GM15510 (cell line): Measurements from ENCODE around the gene PLCB3.
A peak's percentile ranks its signal among the peaks of the same experiment; 100 is the strongest.

Source experiments
- POLR2A ChIP-seq: IDR thresholded peaks from 3 replicates; pipeline ENCODE4 v1.6.1; 2011; ENCODE audit warnings: borderline replicate concordance; ENCODE audit not compliant: insufficient read length; ENCODE audit errors: extremely low read depth

PLCB3 gene

GRCh38 chr11:64303109-64304031, 52.0 kb downstream of the PLCB3 start:
- TF ChIP-seq POLR2A = no peak

GRCh38 chr11:64304032-64304315, 52.6 kb downstream of the PLCB3 start:
- TF ChIP-seq POLR2A = no peak

GRCh38 chr11:64304316-64305072, 53.2 kb downstream of the PLCB3 start:
- TF ChIP-seq POLR2A = peak; percentile 71

- TF ChIP-seq POLR2A = peak; percentile 73
Measured at GRCh38 chr11:64305075-64305690, 53.9 kb downstream of the PLCB3 start, which contains the start of gene ESRRA. Gene ESRRA, plus strand, starts transcription at chr11:64305524. Its CDS starts 1,656 bp downstream, at chr11:64307180.

- peak; percentile 34 for TF ChIP-seq POLR2A
Measured at GRCh38 chr11:64305691-64306562, 54.6 kb downstream of the PLCB3 start.

- no peak for TF ChIP-seq POLR2A
Measured at GRCh38 chr11:64306563-64306875, 55.2 kb downstream of the PLCB3 start.

- TF ChIP-seq POLR2A = no peak
Measured at GRCh38 chr11:64306876-64307622, 55.7 kb downstream of the PLCB3 start.

- TF ChIP-seq POLR2A = no peak
Measured at GRCh38 chr11:64312947-64313346, 61.6 kb downstream of the PLCB3 start.

GRCh38 chr11:64313491-64314145, 62.3 kb downstream of the PLCB3 start:
- no peak for TF ChIP-seq POLR2A

GRCh38 chr11:64314146-64314804, 62.9 kb downstream of the PLCB3 start:
- no peak for TF ChIP-seq POLR2A

GRCh38 chr11:64314805-64315561, 63.7 kb downstream of the PLCB3 start:
- TF ChIP-seq POLR2A = no peak

- TF ChIP-seq POLR2A = no peak
Measured at GRCh38 chr11:64316672-64317324, 65.5 kb downstream of the PLCB3 start.
